GM19328 (cell line): Measurements from ENCODE around the gene FKBP1A.

Experiments
- ATAC-seq: cut with Tn5 transposase; IDR thresholded peaks from one replicate; pipeline ENCODE4 v1.9.1; 2021; ENCODE audit warnings: mild to moderate bottlenecking, moderate library complexity; ENCODE audit not compliant: unreplicated experiment

The FKBP1A gene

GRCh38 chr20:1321654-1321939 is 71.3 kb downstream of the FKBP1A start:
- no peak for ATAC-seq

DNA sequence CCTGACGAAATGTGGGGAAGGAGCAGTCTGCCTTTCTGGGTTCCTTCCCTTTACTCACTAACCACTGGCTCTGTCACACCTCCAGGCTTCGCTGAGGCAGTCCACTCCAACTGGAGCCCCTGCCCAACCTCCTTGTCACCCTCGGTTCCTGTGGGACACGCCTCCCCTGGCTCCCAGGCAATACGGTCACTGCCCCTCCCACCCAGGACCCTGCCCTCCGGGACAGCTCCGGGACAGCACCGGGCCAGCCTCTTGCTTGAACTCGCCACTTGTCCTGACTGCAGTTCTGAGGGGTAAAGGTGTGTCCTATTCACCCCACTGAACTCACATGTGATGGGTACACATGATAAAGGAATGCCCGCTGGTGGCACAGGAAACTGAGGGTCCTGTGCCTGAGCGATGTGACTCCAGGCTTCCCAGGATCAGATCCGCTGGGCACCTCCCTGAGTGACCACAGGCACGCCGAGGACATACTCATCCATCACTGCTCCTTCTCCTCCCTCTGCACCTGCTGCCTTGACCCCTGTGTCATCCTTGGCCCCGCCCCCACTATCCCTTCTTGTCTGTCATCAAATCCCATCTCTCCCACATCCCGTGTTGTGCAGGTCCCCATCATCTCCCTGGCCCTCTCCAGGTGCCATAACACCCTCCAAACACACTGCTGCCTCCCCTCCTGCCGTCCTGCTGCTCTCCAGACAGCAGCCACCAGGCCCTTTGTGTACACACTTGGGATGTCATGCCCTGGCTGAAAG is 71.8 kb downstream of the FKBP1A start:
- ATAC-seq: no peak

DNA sequence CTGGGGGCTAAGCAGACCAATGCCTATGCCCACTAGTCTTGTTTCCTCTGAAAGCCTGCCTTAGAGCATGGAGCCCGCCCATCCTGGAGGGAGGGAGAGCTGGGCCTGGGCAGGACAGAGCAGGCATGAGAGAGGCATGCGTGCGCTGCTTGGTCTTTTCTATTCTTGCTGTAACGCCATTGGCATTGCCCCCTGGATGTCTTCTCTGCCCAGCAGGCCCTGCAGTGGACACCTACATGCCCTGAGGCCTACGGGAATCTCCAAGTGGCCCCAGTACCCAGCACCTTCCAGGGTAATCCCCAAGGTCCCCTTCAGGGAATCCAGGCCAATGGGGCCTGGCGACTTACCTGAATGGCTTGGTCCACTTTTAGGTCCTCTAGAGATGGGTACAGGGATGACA is 72.8 kb downstream of the FKBP1A start:
- no peak for ATAC-seq

GRCh38 chr20:1319462-1319861 is 73.4 kb downstream of the FKBP1A start:
- ATAC-seq: no peak

- ATAC-seq: no peak
These were observed 73.8 kb downstream of the FKBP1A start for GRCh38 chr20:1319051-1319450.
